Measurements from ENCODE around the gene CYP4F22. TPM values are rescaled to one million over a fixed set of nuclear protein-coding genes. Genes with fewer than 3 reads are reported as not detected.
"Not testable (repeated sequence)": the region's sequence is repeated elsewhere in the genome, so short reads cannot be mapped to it uniquely, and the experiment has no call there.

CYP4F22 gene
- polyA plus RNA-seq, 3 donors = 0.10 to 0.61 TPM; not detected in 1

- 20 to 29% (median 23%) methylated on average over 3 to 5 of the region's 5 CpGs for WGBS, 3 donors
- H3K27ac ChIP-seq (ENCODE audit: low read depth, low read length) = not testable (repeated sequence)
These were observed 84.2 kb downstream of the CYP4F22 start for GRCh38 chr19:15592506-15592905.

DNA sequence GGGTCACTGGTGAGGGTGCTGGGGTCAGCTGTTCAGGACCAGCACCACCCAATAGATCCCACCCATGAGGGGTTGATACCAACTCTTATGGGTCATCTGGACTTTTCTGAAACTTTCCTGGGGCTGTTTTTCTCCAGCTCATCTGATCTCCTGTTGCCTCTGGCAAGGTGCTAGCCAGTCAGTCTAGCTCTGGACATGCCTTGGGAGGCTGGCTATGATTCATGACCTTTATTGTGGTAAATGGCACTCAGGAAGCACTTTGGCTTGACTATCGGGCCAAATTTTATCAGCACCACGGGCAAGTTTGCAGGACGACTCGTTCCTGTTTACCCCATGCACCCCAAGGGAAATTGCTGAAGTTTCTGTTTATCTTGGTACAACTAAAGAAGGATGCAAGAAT lies 85.4 kb downstream of the CYP4F22 start:
- H3K27ac ChIP-seq (ENCODE audit: low read depth, low read length) = not testable (repeated sequence)
- WGBS, 3 donors = 30 to 56% (median 40%) methylated on average over 2 to 4 of the region's 4 CpGs

DNA sequence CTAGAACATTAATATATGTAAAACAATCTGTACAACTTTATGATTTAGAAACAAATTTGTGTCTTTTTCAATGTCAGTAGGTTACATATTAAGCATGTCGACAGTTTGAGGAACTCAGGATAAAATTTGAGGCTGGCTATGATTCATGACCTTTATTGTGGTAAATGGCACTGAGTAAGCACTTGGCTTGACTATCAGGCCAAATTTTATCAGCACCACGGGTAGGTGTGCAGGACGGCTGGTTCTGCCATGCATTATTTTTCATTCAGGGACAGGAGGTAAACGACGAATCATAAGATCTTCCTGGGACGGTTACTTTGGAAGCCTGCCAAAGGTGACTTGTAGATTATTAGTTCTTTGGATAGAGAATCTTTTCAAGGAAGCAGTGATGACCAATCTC lies 86.7 kb downstream of the CYP4F22 start:
- WGBS, 3 donors = 16 to 42% (median 30%) methylated on average over 6 of the region's 6 CpGs
- H3K27ac ChIP-seq (ENCODE audit: low read depth, low read length) = no peak overlapping the region

Other genes with a start within 250 kb of the CYP4F22 start
- gene BRD4, start 176.0 kb upstream of the CYP4F22 start, polyA plus RNA-seq = 10 to 100 TPM; 12.5 to 35.8 (median 23.1) TPM
- gene AKAP8, start 128.7 kb upstream of the CYP4F22 start, polyA plus RNA-seq = 10 to 100 TPM in 2 of 3 donors, 1 to 10 TPM in 1; 8.7 to 19.3 (median 13.3) TPM
- 10 to 100 TPM; 40.5 to 79.6 (median 49.9) TPM for gene AKAP8L, start 89.5 kb upstream of the CYP4F22 start, polyA plus RNA-seq
- gene WIZ, start 58.6 kb upstream of the CYP4F22 start, polyA plus RNA-seq = 10 to 100 TPM; 15.3 to 37.3 (median 22.3) TPM
- 1 to 10 TPM in 2 of 3 donors, under 1 TPM in 1; 0.86 to 3.9 (median 3.3) TPM for gene RASAL3, start 44.0 kb upstream of the CYP4F22 start, polyA plus RNA-seq
- gene PGLYRP2, start 29.0 kb upstream of the CYP4F22 start, polyA plus RNA-seq = under 1 TPM in 1 of 3 donors, not detected in 2; 0.06 TPM
- gene CYP4F8, start 106.7 kb downstream of the CYP4F22 start, polyA plus RNA-seq = not detected
- gene CYP4F3, start 132.4 kb downstream of the CYP4F22 start, polyA plus RNA-seq = under 1 TPM; 0.06 to 0.51 (median 0.34) TPM
- 10 to 100 TPM in 1 of 3 donors, 1 to 10 TPM in 2; 1.2 to 17.7 (median 9.1) TPM for gene CYP4F12, start 164.6 kb downstream of the CYP4F22 start, polyA plus RNA-seq
- gene OR10H2, start 219.5 kb downstream of the CYP4F22 start, polyA plus RNA-seq = not detected
- gene OR10H3, start 229.5 kb downstream of the CYP4F22 start, polyA plus RNA-seq = not detected